Ishikawa (cell line): ENCODE results near the gene BLOC1S6.

ENCODE experiments used
- CEBPB ChIP-seq: IDR thresholded peaks from 2 replicates; pipeline ENCODE4 v1.6.1; 2012
- CREB1 ChIP-seq: IDR thresholded peaks from 2 replicates; pipeline ENCODE4 v1.6.1; 2012; ENCODE audit warnings: low read depth
- EGR1 ChIP-seq: IDR thresholded peaks from 2 replicates; pipeline ENCODE4 v1.6.1; 2012
- EP300 ChIP-seq: IDR thresholded peaks from 2 replicates; pipeline ENCODE4 v1.6.1; 2012; ENCODE audit warnings: borderline replicate concordance
- FOXM1 ChIP-seq: IDR thresholded peaks from 2 replicates; pipeline ENCODE4 v1.6.1; 2012; ENCODE audit warnings: low read depth, borderline replicate concordance
- NFIC ChIP-seq: IDR thresholded peaks from 2 replicates; pipeline ENCODE4 v1.6.1; 2012
- RAD21 ChIP-seq: IDR thresholded peaks from 2 replicates; pipeline ENCODE4 v1.6.1; 2012; ENCODE audit warnings: low read depth
- TAF1 ChIP-seq: IDR thresholded peaks from 2 replicates; pipeline ENCODE4 v1.6.1; 2012; ENCODE audit warnings: low read depth, mild to moderate bottlenecking
- TCF12 ChIP-seq: IDR thresholded peaks from 2 replicates; pipeline ENCODE4 v1.6.1; 2012; ENCODE audit warnings: low read depth
- TEAD4 ChIP-seq: IDR thresholded peaks from 2 replicates; pipeline ENCODE4 v1.6.1; 2012
- YY1 ChIP-seq: IDR thresholded peaks from 2 replicates; pipeline ENCODE4 v1.6.1; 2012; ENCODE audit warnings: low read depth
- ZBTB7A ChIP-seq: IDR thresholded peaks from 2 replicates; pipeline ENCODE4 v1.6.1; 2012; ENCODE audit warnings: low read depth
- TF ChIP-seq, protein P1 (sequence below): IDR thresholded peaks from 2 replicates; pipeline ENCODE4 v1.6.1; 2012
- TF ChIP-seq, protein P2 (sequence below): IDR thresholded peaks from 2 replicates; pipeline ENCODE4 v1.6.1; 2012
- TF ChIP-seq, protein P3 (sequence below): IDR thresholded peaks from 2 replicates; pipeline ENCODE4 v1.6.1; 2012; ENCODE audit warnings: low read depth, mild to moderate bottlenecking

The BLOC1S6 gene

DNA sequence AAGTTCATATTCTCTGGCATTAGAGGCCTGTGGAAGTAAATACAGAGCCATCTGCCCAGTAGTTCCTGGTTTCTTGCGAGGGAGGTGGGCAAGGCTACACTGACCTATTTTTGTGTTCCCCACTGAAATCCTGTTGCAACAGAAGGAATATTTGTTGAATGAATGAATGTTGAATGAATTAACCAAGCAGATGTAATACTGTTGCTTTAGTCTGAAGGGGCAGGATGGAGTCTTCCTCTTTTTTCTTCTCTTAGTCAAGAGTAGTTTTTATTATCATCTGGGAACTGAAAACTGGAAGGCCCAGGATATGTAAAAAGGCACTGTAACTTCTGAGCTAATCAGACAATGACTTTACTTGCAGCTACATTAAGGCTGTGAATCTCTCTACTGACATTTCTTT, 17.1 kb downstream of the BLOC1S6 start:
- TF ChIP-seq TCF12 = no peak
- no peak for TF ChIP-seq FOXM1
- TF ChIP-seq, protein P1, sequence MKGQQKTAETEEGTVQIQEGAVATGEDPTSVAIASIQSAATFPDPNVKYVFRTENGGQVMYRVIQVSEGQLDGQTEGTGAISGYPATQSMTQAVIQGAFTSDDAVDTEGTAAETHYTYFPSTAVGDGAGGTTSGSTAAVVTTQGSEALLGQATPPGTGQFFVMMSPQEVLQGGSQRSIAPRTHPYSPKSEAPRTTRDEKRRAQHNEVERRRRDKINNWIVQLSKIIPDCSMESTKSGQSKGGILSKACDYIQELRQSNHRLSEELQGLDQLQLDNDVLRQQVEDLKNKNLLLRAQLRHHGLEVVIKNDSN = no peak
- TF ChIP-seq NFIC = no peak
- TF ChIP-seq YY1 = no peak
- no peak for TF ChIP-seq TEAD4
- no peak for TF ChIP-seq CREB1
- no peak for TF ChIP-seq EGR1
- TF ChIP-seq CEBPB = no peak
- no peak for TF ChIP-seq EP300
- TF ChIP-seq ZBTB7A = no peak

DNA sequence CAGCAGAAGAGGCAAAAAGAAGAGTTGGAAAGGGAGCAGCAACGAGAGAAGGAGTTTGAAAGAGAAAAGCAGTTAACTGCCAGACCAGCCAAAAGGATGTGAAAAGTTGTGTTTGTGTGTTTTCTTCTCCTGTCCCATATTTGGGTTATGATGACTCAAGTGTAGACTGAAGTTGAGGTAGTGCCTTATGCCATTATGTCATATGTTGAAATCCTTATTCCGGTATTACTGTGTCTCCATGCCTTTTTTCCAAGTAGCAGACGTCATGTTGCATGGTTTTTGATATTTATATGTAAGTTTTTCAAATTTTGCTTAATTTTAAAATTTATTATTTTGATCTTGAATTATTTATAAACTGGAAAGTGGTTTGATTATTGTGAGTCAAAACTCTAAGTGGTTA, 19.2 kb downstream of the BLOC1S6 start:
- TF ChIP-seq TAF1 (no peak), TCF12 (no peak), FOXM1 (no peak), TEAD4 (no peak), NFIC (no peak), EGR1 (no peak), EP300 (no peak), RAD21 (no peak)
- TF ChIP-seq, protein P1 = no peak
- TF ChIP-seq, protein P2, sequence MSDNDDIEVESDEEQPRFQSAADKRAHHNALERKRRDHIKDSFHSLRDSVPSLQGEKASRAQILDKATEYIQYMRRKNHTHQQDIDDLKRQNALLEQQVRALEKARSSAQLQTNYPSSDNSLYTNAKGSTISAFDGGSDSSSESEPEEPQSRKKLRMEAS = no peak

DNA sequence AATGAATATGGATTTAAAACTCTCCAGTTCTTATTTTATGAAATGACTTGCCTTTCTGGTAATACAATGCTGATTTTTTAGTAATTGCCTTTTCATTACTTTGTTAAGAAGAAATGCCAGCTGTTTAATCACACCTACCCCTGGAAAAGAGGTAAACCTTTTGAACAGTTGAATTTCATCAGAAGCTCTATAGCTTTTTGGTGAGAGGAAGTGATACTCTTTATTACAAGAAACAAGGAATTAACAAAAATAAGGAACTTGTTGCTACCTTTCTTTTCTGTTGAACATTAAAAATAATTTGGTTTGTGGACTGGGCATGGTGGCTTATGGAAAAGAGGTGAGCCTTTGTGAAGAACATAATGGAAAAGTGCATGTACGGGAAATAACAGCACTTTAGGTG, 19.7 kb downstream of the BLOC1S6 start:
- TF ChIP-seq CREB1 (no peak), ZBTB7A (no peak), CEBPB (no peak), YY1 (no peak), FOXM1 (no peak), TAF1 (no peak), NFIC (no peak)
- TF ChIP-seq, protein P2 = no peak
- TF ChIP-seq, protein P1 = no peak

DNA sequence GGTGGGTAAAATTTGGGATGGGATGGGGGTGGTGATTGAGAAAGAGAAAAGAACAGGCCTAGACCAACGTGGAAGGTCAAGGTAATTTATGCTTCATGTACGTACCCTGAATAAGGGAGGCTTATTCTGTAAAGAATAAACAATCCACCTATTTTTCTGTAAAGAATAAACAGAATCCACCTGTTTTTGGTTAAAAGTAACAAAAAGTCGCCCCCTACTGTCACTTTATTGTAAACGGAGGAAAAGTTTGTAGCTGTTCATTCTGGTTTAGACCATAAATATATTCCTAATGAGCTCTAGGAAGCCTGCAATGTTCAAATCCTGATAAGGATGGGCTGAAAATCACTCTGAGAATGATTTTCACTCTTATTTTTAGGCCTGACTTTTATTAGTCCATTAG, 24.1 kb downstream of the BLOC1S6 start:
- TF ChIP-seq RAD21 (peak; percentile 39), YY1 (no peak)

DNA sequence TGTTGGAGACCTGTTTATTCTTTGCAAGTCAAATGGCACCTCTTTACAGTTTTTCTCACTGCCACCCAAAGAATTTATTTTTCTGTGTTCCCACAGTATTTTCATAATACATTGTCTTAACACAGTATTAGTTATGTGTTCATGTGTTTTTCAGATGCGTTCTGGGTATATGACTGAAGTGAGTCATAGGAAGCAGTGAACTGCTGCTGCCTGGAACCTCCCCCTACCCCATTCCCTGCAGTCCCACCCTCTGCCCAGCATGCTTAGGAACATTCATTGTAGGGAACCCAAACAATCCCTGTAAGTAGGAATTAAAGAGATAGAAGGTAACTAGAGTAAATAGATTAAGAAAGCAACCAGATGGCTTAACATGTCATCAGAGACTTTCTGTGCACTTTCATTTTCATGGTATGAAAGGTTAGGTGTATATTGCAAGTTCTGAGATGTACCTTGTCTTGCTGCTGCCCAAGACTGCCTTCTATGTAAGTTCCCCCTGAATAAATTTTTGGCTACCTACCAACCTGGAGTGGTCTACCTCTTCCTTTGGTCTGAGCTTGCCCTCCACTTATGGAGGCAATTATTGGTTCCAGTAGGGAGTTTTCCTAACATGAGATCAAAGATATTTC, 25.7 kb downstream of the BLOC1S6 start:
- TF ChIP-seq, protein P3, sequence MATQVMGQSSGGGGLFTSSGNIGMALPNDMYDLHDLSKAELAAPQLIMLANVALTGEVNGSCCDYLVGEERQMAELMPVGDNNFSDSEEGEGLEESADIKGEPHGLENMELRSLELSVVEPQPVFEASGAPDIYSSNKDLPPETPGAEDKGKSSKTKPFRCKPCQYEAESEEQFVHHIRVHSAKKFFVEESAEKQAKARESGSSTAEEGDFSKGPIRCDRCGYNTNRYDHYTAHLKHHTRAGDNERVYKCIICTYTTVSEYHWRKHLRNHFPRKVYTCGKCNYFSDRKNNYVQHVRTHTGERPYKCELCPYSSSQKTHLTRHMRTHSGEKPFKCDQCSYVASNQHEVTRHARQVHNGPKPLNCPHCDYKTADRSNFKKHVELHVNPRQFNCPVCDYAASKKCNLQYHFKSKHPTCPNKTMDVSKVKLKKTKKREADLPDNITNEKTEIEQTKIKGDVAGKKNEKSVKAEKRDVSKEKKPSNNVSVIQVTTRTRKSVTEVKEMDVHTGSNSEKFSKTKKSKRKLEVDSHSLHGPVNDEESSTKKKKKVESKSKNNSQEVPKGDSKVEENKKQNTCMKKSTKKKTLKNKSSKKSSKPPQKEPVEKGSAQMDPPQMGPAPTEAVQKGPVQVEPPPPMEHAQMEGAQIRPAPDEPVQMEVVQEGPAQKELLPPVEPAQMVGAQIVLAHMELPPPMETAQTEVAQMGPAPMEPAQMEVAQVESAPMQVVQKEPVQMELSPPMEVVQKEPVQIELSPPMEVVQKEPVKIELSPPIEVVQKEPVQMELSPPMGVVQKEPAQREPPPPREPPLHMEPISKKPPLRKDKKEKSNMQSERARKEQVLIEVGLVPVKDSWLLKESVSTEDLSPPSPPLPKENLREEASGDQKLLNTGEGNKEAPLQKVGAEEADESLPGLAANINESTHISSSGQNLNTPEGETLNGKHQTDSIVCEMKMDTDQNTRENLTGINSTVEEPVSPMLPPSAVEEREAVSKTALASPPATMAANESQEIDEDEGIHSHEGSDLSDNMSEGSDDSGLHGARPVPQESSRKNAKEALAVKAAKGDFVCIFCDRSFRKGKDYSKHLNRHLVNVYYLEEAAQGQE = no peak
- no peak for TF ChIP-seq FOXM1

DNA sequence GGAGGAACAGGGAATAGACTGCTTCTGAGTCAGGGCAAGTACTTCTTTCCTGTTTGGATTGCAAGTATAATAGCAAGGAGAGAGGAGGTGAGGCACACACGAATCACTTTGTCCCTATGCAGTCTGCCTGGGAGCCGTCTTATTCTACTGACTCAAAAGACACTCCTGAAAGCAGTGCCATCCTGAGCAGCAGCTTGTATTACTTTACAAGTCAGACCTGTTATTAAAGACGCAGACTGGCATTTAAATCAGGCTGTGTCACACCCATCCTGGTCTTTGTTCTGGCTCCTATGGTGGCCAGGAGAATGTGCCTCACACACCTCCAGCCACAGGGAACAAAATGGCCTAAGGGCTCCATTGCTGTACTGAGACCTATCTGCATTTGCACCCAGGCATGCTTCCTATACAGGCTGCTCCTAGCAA, 29.7 kb downstream of the BLOC1S6 start:
- TF ChIP-seq CEBPB = no peak
- TF ChIP-seq, protein P3 = no peak
- TF ChIP-seq, protein P2 = no peak
- TF ChIP-seq, protein P1 = no peak
- no peak for TF ChIP-seq EGR1
- TF ChIP-seq CREB1 = no peak
- no peak for TF ChIP-seq NFIC
- no peak for TF ChIP-seq RAD21
- no peak for TF ChIP-seq EP300
- no peak for TF ChIP-seq TCF12
- TF ChIP-seq TAF1 = no peak
- TF ChIP-seq TEAD4 = no peak
- no peak for TF ChIP-seq FOXM1
- TF ChIP-seq ZBTB7A = no peak
- no peak for TF ChIP-seq YY1
